ENCODE results near the gene ACOT12.
A peak's percentile ranks its signal among the peaks of the same experiment; 100 is the strongest.
"Not testable (repeated sequence)": the region's sequence is repeated elsewhere in the genome, so short reads cannot be mapped to it uniquely, and the experiment has no call there.

The ACOT12 gene

DNA sequence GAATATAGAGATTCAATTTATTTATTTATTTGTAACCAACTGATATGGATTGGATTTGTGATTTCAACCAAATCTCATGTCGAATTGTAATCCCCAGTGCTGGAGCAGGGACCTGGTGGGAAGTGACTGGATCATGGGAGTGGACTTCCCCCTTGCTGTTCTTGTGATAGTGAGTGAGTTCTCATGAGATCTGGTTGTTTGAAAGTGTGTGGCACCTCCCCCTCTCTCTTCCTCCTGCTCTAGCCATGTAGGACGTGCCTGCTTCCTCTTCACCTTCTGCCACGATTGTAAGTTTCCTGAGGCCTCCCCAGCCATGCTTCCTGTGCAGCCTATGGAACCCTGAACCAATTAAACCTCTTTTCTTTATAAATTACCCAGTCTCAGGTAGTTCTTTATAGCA is 55.7 kb downstream of the ACOT12 start:
- not testable (repeated sequence) for DNase-seq (ENCODE audit: low read depth)

GRCh38 chr5:81337803-81338202 is 56.1 kb downstream of the ACOT12 start:
- DNase-seq (ENCODE audit: low read depth), result no peak

GRCh38 chr5:81336556-81336955 is 57.4 kb downstream of the ACOT12 start:
- DNase-seq (ENCODE audit: low read depth), result no peak

DNA sequence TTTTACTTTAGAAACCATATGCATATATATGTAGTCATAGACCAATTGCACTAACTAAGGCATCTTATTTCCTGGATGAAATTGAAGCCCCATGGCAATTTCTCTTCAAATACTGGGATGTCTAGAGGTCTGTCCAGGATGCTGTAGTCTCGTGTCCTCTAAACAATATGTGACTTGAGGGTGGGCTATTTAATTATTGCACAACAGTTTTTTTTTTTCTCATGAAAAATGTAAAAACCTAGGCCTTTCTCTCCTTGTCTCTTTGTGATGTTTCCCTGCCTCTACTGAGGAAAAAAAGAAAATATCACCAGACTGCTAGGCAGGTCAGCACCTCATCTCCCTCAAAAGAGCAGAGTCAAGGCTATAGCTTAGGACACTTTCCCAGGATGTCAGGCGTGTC is 58.0 kb downstream of the ACOT12 start:
- DNase-seq (ENCODE audit: low read depth), result no peak

GRCh38 chr5:81334304-81335061 is 59.5 kb downstream of the ACOT12 start:
- DNase-seq (ENCODE audit: low read depth), result no peak

- DNase-seq (ENCODE audit: low read depth), result no peak
Observed at GRCh38 chr5:81326554-81326953, 67.4 kb downstream of the ACOT12 start.

DNA sequence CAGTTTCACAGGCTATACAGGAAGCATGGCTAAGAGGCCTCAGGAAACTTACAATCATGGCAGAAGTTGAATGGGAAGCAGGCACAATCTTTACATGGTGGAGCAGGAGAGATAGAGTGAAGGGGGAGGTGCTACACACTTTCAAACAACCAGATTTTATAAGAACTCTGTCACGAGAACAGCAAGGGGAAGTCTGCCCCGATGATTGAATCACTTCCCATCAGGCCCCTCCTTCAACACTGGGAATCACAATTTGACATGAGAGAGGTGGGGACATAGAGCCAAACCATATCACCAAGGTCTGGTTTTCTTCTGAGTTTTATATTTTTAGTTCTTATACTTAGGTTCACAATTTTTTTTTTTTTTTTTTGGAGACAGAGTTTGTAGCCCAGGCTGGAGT is 76.4 kb downstream of the ACOT12 start:
- no peak for DNase-seq (ENCODE audit: low read depth)

DNA sequence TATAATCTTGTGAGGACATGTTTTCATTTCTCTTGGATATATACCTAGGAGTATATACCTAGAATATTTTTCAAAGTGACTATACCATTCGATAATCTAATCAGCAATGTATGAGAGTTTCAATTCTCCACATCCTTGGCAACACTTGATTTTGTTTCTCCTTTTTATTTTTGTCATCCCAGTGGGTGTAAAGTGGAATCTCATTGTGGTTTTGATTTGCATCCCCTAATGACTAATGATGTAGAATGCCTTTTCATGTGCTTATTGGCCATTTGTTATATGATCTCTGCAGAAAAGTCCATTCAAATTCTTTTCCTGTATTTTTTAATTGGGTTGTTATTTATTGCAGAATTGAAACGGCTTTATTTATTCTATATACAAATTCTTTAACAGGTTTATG is 77.4 kb downstream of the ACOT12 start:
- DNase-seq (ENCODE audit: low read depth), result no peak

GRCh38 chr5:81315830-81316229 is 78.1 kb downstream of the ACOT12 start:
- no peak for DNase-seq (ENCODE audit: low read depth)

GRCh38 chr5:81315336-81315735 is 78.6 kb downstream of the ACOT12 start:
- no peak for DNase-seq (ENCODE audit: low read depth)

DNA sequence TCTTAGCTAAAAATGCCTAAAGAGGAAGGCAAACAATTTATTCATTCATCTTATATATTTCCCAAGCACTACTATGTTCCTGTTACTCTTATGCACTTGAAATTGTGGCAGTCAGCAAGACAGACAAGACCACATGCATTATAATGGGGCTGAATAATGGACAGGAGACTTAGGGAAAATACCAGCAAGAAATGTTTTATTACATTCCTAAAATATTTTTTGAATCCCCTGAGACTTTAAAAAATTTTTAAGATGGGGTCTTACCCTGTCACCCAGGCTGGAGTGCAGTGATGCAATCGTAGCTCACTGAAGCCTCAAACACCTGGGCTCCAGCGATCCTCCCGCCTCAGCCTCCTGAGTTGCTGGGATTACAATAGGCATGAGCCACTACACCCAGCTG is 79.4 kb downstream of the ACOT12 start:
- no peak for DNase-seq (ENCODE audit: low read depth)

DNA sequence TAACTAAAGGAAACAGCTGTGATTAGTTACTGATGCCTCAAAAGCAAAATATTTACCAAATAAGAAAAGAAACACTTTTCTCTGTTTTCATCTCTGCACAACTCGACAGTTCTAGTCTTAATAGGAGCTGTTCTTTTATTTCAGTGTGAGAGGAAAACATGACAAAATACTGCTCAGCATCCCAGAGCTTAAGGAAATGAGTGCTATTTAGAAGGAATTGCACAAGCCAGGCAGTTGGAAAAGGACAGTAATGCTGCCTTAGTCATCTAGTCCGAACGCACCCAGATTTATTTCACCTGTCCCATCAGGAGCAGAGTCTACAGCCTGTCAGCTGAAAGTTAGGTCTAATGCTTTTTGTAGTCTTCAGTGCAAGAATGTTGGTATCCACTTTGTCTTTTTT is 80.2 kb downstream of the ACOT12 start:
- no peak for DNase-seq (ENCODE audit: low read depth)

GRCh38 chr5:81313278-81313677 is 80.7 kb downstream of the ACOT12 start:
- DNase-seq (ENCODE audit: low read depth), result no peak

- DNase-seq (ENCODE audit: low read depth), result no peak
Observed at GRCh38 chr5:81310402-81311063, 83.4 kb downstream of the ACOT12 start.

DNA sequence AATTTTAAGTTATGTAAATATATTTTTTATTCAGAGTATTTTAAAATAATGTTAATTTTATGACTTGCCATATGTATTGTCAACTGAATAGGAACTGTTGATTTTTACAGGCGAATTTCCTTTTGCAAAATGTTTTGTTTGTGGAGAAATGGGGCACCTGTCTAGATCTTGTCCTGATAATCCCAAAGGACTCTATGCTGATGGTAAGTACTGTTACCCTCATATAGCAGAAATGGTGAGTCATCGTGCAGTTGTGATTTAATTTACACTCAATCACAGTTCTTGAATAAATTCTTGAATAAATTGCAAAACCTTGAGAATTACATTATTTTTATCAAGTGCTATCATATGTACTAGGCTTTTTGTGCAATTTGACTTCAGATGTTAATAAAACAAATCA is 85.1 kb downstream of the ACOT12 start:
- no peak for DNase-seq (ENCODE audit: low read depth)

DNA sequence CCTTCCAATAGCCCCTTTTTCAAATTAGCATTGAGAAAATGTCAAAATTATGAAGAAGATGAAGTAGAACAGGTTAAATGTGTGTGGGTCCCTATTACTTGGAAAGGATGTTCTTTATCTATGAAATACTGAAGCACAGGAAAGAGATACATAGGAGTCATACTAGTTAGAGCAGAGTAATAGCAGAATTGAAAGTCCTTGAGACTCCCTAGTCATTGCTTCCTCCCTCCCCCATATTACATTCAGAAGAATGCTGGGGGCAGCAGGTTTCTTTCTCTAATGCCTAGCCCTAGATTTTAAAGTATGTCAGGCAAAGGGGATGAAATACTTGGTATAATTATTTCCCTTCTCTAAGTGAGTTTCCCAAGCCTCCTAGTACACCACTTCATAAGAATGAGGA is 88.1 kb downstream of the ACOT12 start:
- no peak for DNase-seq (ENCODE audit: low read depth)

DNA sequence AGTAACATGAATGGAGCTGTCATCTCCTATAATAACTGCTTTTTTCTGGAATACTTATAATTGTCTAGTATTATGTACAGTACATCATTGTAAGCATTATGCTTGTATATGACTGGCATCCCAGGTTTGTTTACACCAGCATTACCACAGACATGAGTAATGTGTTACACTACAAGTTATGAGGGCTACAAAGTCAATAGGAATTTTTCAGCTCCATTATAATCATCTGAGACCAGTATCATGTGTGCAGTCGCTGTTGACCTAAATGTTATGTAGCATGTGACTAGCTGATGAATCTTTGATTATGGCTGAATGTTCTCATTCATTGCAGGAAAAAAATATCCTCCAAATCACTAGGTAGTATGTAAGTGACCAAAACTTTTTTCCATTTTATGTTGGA is 90.4 kb downstream of the ACOT12 start:
- DNase-seq (ENCODE audit: low read depth), result no peak

DNA sequence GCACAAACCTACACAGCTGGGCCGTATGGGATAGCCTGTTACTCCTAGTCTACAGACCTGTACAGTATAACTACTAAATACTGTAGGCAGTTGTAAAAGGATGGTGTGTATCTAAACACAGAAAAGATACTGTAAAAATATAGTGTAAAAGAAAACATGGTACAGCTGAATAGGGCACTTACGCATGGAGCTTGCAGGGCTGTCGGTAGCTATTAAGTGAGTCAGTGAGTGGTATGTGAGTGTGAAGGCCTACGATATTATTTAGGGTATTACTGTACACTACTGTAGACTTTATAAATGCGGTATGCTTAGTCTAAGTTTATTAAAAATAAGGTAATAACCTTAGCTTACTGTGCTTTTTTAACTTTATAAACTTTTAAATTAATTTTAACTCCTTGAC is 91.3 kb downstream of the ACOT12 start:
- DNase-seq (ENCODE audit: low read depth), result no peak

DNA sequence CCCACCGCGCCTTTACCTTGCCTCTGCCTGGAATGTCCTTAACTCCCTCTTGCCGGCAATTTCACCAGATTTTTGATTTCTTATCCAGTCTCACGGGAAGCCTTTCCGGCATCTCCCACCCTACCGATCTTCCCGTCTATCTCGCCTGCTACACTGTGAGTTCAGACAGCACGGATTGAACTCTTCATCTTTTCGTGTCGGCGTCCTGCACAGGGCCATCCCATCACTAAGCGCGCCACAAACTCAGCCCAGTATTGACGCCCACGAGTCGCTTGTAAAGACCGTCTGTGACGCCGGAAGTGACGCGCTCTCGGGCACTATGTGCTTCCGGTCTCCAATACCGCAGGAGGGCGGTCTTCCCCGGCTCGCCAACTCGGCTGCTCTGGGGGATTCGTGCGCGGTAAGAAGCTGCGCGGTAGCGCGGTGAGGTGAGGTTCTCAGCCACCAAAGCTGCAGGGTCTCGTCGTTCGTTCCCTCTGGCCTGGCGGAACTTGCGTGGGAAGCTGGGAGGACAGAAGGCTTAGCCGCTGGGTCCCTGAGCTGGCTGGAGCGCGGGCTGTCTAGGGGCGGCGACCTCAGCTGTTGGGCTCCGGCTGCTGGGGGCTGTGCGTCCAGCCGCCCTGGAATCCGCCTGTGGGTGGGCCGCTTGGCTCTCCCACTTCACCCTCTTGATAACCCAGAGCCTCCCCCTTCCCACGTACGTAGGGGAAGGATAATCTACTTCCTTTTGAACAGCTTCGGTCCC is 92.5 kb downstream of the ACOT12 start, which contains the start of gene ZCCHC9:
TSS of gene ZCCHC9 (plus strand) at position 317 of the 745 bp plus-strand sequence. CDS start 3,171 bp downstream, outside the sequence.
- peak; percentile 86 for DNase-seq (ENCODE audit: low read depth)

DNA sequence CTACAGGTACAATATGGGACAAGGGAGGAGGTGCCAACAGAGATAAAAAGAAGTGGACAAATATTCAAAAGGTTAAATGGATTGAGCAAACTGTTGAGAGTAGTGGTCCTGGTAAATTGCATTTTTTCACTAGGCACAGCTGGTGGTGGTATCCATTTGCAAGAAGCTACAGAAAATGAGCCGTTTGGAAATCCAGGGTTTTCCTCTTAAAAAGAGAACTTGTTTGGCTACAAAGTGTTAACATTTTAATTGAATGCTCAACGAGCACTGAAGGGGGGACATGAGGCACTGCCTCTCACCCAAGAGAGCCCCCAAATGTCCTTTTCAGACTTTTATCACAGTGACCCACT is 93.0 kb downstream of the ACOT12 start:
- no peak for DNase-seq (ENCODE audit: low read depth)

- DNase-seq (ENCODE audit: low read depth), result no peak
Observed at GRCh38 chr5:81297531-81297930, 96.4 kb downstream of the ACOT12 start.

- DNase-seq (ENCODE audit: low read depth), result not testable (repeated sequence)
Observed at GRCh38 chr5:81294021-81294420, 99.9 kb downstream of the ACOT12 start.

- no peak for DNase-seq (ENCODE audit: low read depth)
Observed at GRCh38 chr5:81292130-81292529, 101.8 kb downstream of the ACOT12 start.

All from activated T-cell treated with anti-CD3 and anti-CD28 coated beads for 1 hour (primary cell).